Peyer's patch (tissue), 4 donors: Measurements from ENCODE around the gene ANTXRL.

Source experiments
- POLR2A ChIP-seq, 2 donors: fragments of 450-650 bp; IDR thresholded peaks; one replicate each; pipeline ENCODE4 v1.5.1; 2017; ENCODE audit warnings: antibody characterized with exemption in 2 of 2, mild to moderate bottlenecking in 2 of 2, moderate library complexity in 2 of 2
- TF ChIP-seq, protein P1 (sequence below), 6 experiments: fragments of 450-650 bp in 4 of 6; fragments of 200-600 bp in 2 of 6; sonication (generic) in 1 of 6; IDR thresholded peaks; one replicate each; pipeline ENCODE4 v1.5.1; 2017 to 2019; ENCODE audit warnings: antibody characterized with exemption in 6 of 6, mild to moderate bottlenecking in 3 of 6, moderate library complexity in 1 of 6

DNA sequence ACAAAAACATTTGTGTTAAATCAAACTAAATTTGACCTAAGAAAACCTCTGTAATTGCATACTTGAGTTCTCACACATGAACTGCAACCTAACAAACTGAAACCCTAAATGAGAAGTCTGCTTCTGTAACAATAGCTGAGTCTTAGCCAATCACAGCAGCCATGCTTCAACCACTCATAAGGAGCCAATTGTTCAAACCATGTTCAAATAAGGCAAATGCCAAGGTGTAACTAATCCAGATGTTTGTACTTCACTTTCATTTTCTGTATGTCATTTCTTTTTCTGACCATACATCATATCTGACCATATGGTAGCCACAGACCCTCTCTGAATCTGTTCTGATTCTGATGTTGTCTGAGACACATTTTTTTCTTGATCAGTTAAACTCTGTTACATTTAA is 47.5 kb upstream of the ANTXRL start:
- TF ChIP-seq, protein P1, sequence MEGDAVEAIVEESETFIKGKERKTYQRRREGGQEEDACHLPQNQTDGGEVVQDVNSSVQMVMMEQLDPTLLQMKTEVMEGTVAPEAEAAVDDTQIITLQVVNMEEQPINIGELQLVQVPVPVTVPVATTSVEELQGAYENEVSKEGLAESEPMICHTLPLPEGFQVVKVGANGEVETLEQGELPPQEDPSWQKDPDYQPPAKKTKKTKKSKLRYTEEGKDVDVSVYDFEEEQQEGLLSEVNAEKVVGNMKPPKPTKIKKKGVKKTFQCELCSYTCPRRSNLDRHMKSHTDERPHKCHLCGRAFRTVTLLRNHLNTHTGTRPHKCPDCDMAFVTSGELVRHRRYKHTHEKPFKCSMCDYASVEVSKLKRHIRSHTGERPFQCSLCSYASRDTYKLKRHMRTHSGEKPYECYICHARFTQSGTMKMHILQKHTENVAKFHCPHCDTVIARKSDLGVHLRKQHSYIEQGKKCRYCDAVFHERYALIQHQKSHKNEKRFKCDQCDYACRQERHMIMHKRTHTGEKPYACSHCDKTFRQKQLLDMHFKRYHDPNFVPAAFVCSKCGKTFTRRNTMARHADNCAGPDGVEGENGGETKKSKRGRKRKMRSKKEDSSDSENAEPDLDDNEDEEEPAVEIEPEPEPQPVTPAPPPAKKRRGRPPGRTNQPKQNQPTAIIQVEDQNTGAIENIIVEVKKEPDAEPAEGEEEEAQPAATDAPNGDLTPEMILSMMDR (IDR thresholded peaks at IDR 0.05), result no peak
- no peak for TF ChIP-seq POLR2A (IDR thresholded peaks at IDR 0.05)
